ENCODE measurements around the gene RBFOX2. TPM values are rescaled to one million over a fixed set of nuclear protein-coding genes. Genes with fewer than 3 reads are reported as not detected.

Gene RBFOX2
- polyA plus RNA-seq, 2 of the 4 experiments (the other 2 are of a cell fraction) = 30.3 to 77.7 TPM

GRCh38 chr22:35818897-35819296 lies 209.7 kb downstream of the RBFOX2 start:
- peaks cover 28% of the 10 kb centered on the region for H3K4me1 ChIP-seq
- no peak for FAIRE-seq
- 0 out of 3 replicates have a peak overlapping the region, but pooled peaks have one; percentile 39 for H3K4me2 ChIP-seq
- ChIA-PET CTCF (no interaction called here), POLR2A (no interaction called here)
- DNase-seq (ENCODE audit: low read depth in 1 of 2, low spot score in 1 of 2) = no peak
- no peak overlapping the region for H3K27ac ChIP-seq
- TF ChIP-seq FOSL2 (IDR thresholded peaks at IDR 0.05) (no peak), FOSL2 (CRISPR knock-in tag; IDR thresholded peaks at IDR 0.05) (no peak), JUN (IDR thresholded peaks at IDR 0.05) (no peak), TP53 (CRISPR knock-in tag; IDR thresholded peaks at IDR 0.05) (no peak), HES2 (IDR thresholded peaks at IDR 0.05) (no peak), ZNF302 (CRISPR knock-in tag; IDR thresholded peaks at IDR 0.05) (no peak), EHF (CRISPR knock-in tag; IDR thresholded peaks at IDR 0.05) (no peak), REST (IDR thresholded peaks at IDR 0.05) (no peak), EHMT2 (IDR thresholded peaks at IDR 0.05; ENCODE audit: low read depth) (no peak), CHD4 (IDR thresholded peaks at IDR 0.05; ENCODE audit: borderline replicate concordance) (no peak), HOXB5 (CRISPR knock-in tag; IDR thresholded peaks at IDR 0.05) (no peak), ELK1 (IDR thresholded peaks at IDR 0.05; ENCODE audit: low read depth, low read length) (no peak), CEBPB (IDR thresholded peaks at IDR 0.05) (no peak), RCOR1 (IDR thresholded peaks at IDR 0.05; ENCODE audit: low read depth, low read length) (no peak), EP300 (IDR thresholded peaks at IDR 0.05) (no peak), SREBF2 (IDR thresholded peaks at IDR 0.05) (no peak), SMC3 (IDR thresholded peaks at IDR 0.05) (no peak)
- WGBS (ENCODE audit: missing lambda C conversion rate) = 9% methylated on average over 1 of the region's 1 CpG
- no peaks in the 10 kb centered on the region for H3K9me3 ChIP-seq
- ATAC-seq = no peak
- no peak overlapping the region for H3K4me3 ChIP-seq

GRCh38 chr22:35812600-35812999 lies 216.0 kb downstream of the RBFOX2 start:
- WGBS (ENCODE audit: missing lambda C conversion rate) = 91% methylated on average over 4 of the region's 4 CpGs
- CTCF ChIA-PET = interaction anchor here (0.6 to 0.9 kb wide), 2 partner anchors 31 to 253 kb away, joined by 3 to 5 read pairs; no protein-coding TSS in a partner anchor

More at GRCh38 chr22:35812600-35812999, 216.0 kb downstream of the RBFOX2 start:
- Histone ChIP-seq H3K27ac (no peak overlapping the region), H3K4me1 (no peaks in the 10 kb centered on the region), H3K4me2 (no peak overlapping the region), H3K9me3 (peaks cover 7% of the 10 kb centered on the region; the same call in 1 of the 3 replicates), H3K4me3 (no peak overlapping the region)
- DNase-seq (ENCODE audit: low read depth in 1 of 2, low spot score in 1 of 2) = no peak
- no peak for FAIRE-seq
- POLR2A ChIA-PET = no interaction called here
- no peak for ATAC-seq
- TF ChIP-seq MAX (IDR thresholded peaks at IDR 0.05) = no peak
- TF ChIP-seq FOXS1 (CRISPR knock-in tag; IDR thresholded peaks at IDR 0.05) = no peak
- TF ChIP-seq KDM1A (IDR thresholded peaks at IDR 0.05; ENCODE audit: low read depth) = no peak
- no peak for TF ChIP-seq EP300 (IDR thresholded peaks at IDR 0.05)
- no peak for TF ChIP-seq BHLHE40 (IDR thresholded peaks at IDR 0.05; ENCODE audit: low read depth, low read length)
- no peak for TF ChIP-seq TP53 (CRISPR knock-in tag; IDR thresholded peaks at IDR 0.05)
- no peak for TF ChIP-seq RFX5 (IDR thresholded peaks at IDR 0.05)
- no peak for TF ChIP-seq ZNF302 (CRISPR knock-in tag; IDR thresholded peaks at IDR 0.05)
- TF ChIP-seq MAZ (IDR thresholded peaks at IDR 0.05; ENCODE audit: borderline replicate concordance, low read depth, low read length) = no peak
- TF ChIP-seq BCL3 (IDR thresholded peaks at IDR 0.05) = no peak
- TF ChIP-seq NPAS2 (CRISPR knock-in tag; IDR thresholded peaks at IDR 0.05; ENCODE audit: borderline replicate concordance) = no peak
- TF ChIP-seq ZC3H11A (IDR thresholded peaks at IDR 0.05) = no peak
- no peak for TF ChIP-seq GATA3 (IDR thresholded peaks at IDR 0.05; ENCODE audit: borderline replicate concordance)
- TF ChIP-seq HOXB5 (CRISPR knock-in tag; IDR thresholded peaks at IDR 0.05) = no peak
- TF ChIP-seq MAFK (IDR thresholded peaks at IDR 0.05; ENCODE audit: partially characterized antibody) = no peak
- no peak for TF ChIP-seq HEYL (CRISPR knock-in tag; IDR thresholded peaks at IDR 0.05)
- no peak for TF ChIP-seq SMC3 (IDR thresholded peaks at IDR 0.05)
- no peak for TF ChIP-seq EHMT2 (IDR thresholded peaks at IDR 0.05; ENCODE audit: low read depth)
- no peak for TF ChIP-seq MYC (IDR thresholded peaks at IDR 0.05; ENCODE audit: borderline replicate concordance, low read length)
